OCI-LY3 (cell line): ENCODE data around the gene TUBGCP6.

Experiments
- CTCF ChIP-seq: fragments of 200-600, 300-600 bp; sonication (generic); IDR thresholded peaks from 2 replicates; pipeline ENCODE4 v1.5.1; 2014; ENCODE audit warnings: antibody characterized with exemption, low read length, low read depth
- EZH2phosphoT487 ChIP-seq: fragments of 200-600 bp; shearing (Covaris generic); IDR thresholded peaks from 2 replicates; pipeline ENCODE4 v1.6.1; 2018; ENCODE audit warnings: antibody characterized with exemption, mixed run types, low read depth

- TF ChIP-seq EZH2phosphoT487: no peak
- TF ChIP-seq CTCF: no peak
These were observed 30.6 kb upstream of the TUBGCP6 start for GRCh38 chr22:50275181-50276055.
